A549 (cell line): ENCODE data around the gene MAB21L3. TPM values are rescaled to one million over a fixed set of nuclear protein-coding genes. Genes with fewer than 3 reads are reported as not detected.

Experiments
- ATAC-seq, 2 experiments: fragments of 200-7000 bp in 1 of 2; fragments of >200 bp in 1 of 2; cut with Nextera tagmentation in 1 of 2; cut with Tn5 transposase in 1 of 2; 3 replicates each; pipeline versions ENCODE4 v1.8.0 to v1.9.1; 2018 to 2020; ENCODE audit warnings: mild to moderate bottlenecking in 1 of 2, moderate library complexity in 1 of 2
- CTCF ChIA-PET: fragments of 300-600 bp; sonication (Branson Sonifier 250); formaldehyde crosslinking; extraction: SDS; loops from one replicate; lab custom pipeline; 2021; ENCODE audit warnings: antibody characterized with exemption, inconsistent platforms; lab: Yijun Ruan, JAX
- POLR2A ChIA-PET: fragments of 350-600 bp; formaldehyde crosslinking; extraction: SDS; loops from one replicate; lab custom pipeline; 2021; ENCODE audit warnings: antibody characterized with exemption, inconsistent platforms; lab: Yijun Ruan, JAX
- DNase-seq, 2 experiments: peaks; one replicate each; pipeline versions ENCODE4 v3.0.0 to v3.0.0-alpha.2; 2011 to 2016; ENCODE audit warnings: low read depth in 1 of 2, low spot score in 1 of 2
- FAIRE-seq: peaks from 2 replicates; lab custom pipeline; 2011; peaks lifted over from hg19 to GRCh38; lab: Jason Lieb, UNC
- H3K27ac ChIP-seq, 2 experiments: fragments of >200 bp; sonication (Bioruptor Twin); formaldehyde crosslinking; 3 replicates each; pipeline ENCODE4 v1.5.1; 2016 to 2017
- H3K4me1 ChIP-seq: fragments of >200 bp; sonication (Bioruptor Twin); formaldehyde crosslinking; 3 replicates; pipeline ENCODE4 v1.6.1; 2016
- H3K4me2 ChIP-seq: fragments of >200 bp; sonication (Bioruptor Twin); formaldehyde crosslinking; 3 replicates; pipeline ENCODE4 v1.6.1; 2016
- H3K4me3 ChIP-seq: fragments of >200 bp; sonication (Bioruptor Twin); formaldehyde crosslinking; 3 replicates; pipeline ENCODE4 v1.5.1; 2016
- H3K9me3 ChIP-seq: fragments of >200 bp; sonication (Bioruptor Twin); formaldehyde crosslinking; 3 replicates; pipeline ENCODE4 v1.6.1; 2016
- BCL3 ChIP-seq: fragments of >200 bp; sonication (Bioruptor Twin); formaldehyde crosslinking; IDR thresholded peaks from 3 replicates; pipeline ENCODE4 v1.6.1; 2016
- BHLHE40 ChIP-seq: IDR thresholded peaks from 2 replicates; pipeline ENCODE4 v1.6.1; 2012; ENCODE audit warnings: low read depth, low read length, inconsistent platforms
- CBX2 ChIP-seq: fragments of 200-600 bp; sonication (generic); IDR thresholded peaks from 2 replicates; pipeline ENCODE4 v1.6.1; 2016; ENCODE audit warnings: low read depth, mild to moderate bottlenecking, borderline replicate concordance
- CEBPB ChIP-seq, 2 experiments: fragments of >200 bp in 1 of 2; sonication (Bioruptor Twin) in 1 of 2; formaldehyde crosslinking in 1 of 2; IDR thresholded peaks; 2 replicates each; pipeline ENCODE4 v1.6.1; 2012 to 2016
- CHD2 ChIP-seq: fragments of 150-350 bp; IDR thresholded peaks from 2 replicates; pipeline ENCODE4 v1.6.1; 2014; ENCODE audit warnings: low read length; ENCODE audit not compliant: partially characterized antibody
- E2F6 ChIP-seq: IDR thresholded peaks from 2 replicates; pipeline ENCODE4 v1.6.1; 2012; ENCODE audit warnings: low read depth, borderline replicate concordance
- EHMT2 ChIP-seq: fragments of 200-600 bp; sonication (generic); IDR thresholded peaks from 2 replicates; pipeline ENCODE4 v1.6.1; 2016; ENCODE audit warnings: antibody characterized with exemption, low read depth, mild to moderate bottlenecking, moderate library complexity
- ESRRA ChIP-seq: fragments of 150-350 bp; IDR thresholded peaks from 2 replicates; pipeline ENCODE4 v1.6.1; 2014; ENCODE audit warnings: mild to moderate bottlenecking, low read length, borderline replicate concordance
- FOSB ChIP-seq: fragments of 250-450 bp; sonication (Bioruptor Pico); IDR thresholded peaks from 2 replicates; pipeline ENCODE4 v1.5.0; 2020; ENCODE audit warnings: mild to moderate bottlenecking, moderate library complexity
- FOXS1 ChIP-seq: fragments of 250-450 bp; sonication (Bioruptor Pico); IDR thresholded peaks from 2 replicates; pipeline ENCODE4 v1.5.0; 2020; ENCODE audit warnings: mild to moderate bottlenecking, moderate library complexity
- HDAC2 ChIP-seq: fragments of 200-600 bp; sonication (generic); IDR thresholded peaks from 2 replicates; pipeline ENCODE4 v1.6.1; 2016
- HES2 ChIP-seq: fragments of >200 bp; sonication (Bioruptor Twin); formaldehyde crosslinking; IDR thresholded peaks from 2 replicates; pipeline ENCODE4 v1.6.1; 2016
- HEYL ChIP-seq: fragments of 250-450 bp; sonication (Bioruptor Pico); IDR thresholded peaks from 2 replicates; pipeline ENCODE4 v1.8.0; 2021; ENCODE audit warnings: mild to moderate bottlenecking, moderate library complexity
- HMGXB4 ChIP-seq: fragments of 250-450 bp; sonication (Bioruptor Pico); IDR thresholded peaks from 2 replicates; pipeline ENCODE4 v1.5.0; 2021; ENCODE audit warnings: mild to moderate bottlenecking, moderate library complexity, borderline replicate concordance
- HOXA7 ChIP-seq: fragments of 250-450 bp; sonication (Bioruptor Pico); IDR thresholded peaks from 2 replicates; pipeline ENCODE4 v1.5.0; 2020; ENCODE audit warnings: mild to moderate bottlenecking, moderate library complexity
- JUN ChIP-seq, 2 experiments: fragments of >200 bp; sonication (Bioruptor Twin); formaldehyde crosslinking; IDR thresholded peaks; 2 replicates in 1 of 2; 3 replicates in 1 of 2; pipeline ENCODE4 v1.6.1; 2016 to 2017
- MAZ ChIP-seq: fragments of 150-350 bp; IDR thresholded peaks from 2 replicates; pipeline ENCODE4 v1.6.1; 2014; ENCODE audit warnings: antibody characterized with exemption, low read depth, low read length, borderline replicate concordance
- NR3C1 ChIP-seq: fragments of >200 bp; sonication (Bioruptor Twin); formaldehyde crosslinking; IDR thresholded peaks from 3 replicates; pipeline ENCODE4 v1.6.1; 2017
- RARB ChIP-seq: fragments of 250-450 bp; sonication (Bioruptor Pico); IDR thresholded peaks from 2 replicates; pipeline ENCODE4 v1.8.0; 2021; ENCODE audit warnings: mild to moderate bottlenecking, moderate library complexity
- RNF2 ChIP-seq: fragments of 200-600 bp; sonication (generic); IDR thresholded peaks from 2 replicates; pipeline ENCODE4 v1.6.1; 2016; ENCODE audit warnings: low read depth, mild to moderate bottlenecking, antibody characterized with exemption, moderate library complexity, borderline replicate concordance
- SMC3 ChIP-seq: fragments of >200 bp; sonication (Bioruptor Twin); formaldehyde crosslinking; IDR thresholded peaks from 3 replicates; pipeline ENCODE4 v1.6.1; 2018; ENCODE audit warnings: inconsistent platforms
- SREBF2 ChIP-seq: fragments of 450-650 bp; IDR thresholded peaks from 2 replicates; pipeline ENCODE4 v1.6.1; 2014; ENCODE audit warnings: mild to moderate bottlenecking, moderate library complexity
- USF2 ChIP-seq: fragments of 450-650 bp; IDR thresholded peaks from 2 replicates; pipeline ENCODE4 v1.6.1; 2014; ENCODE audit warnings: antibody characterized with exemption
- ZC3H11A ChIP-seq: fragments of 450-650 bp; IDR thresholded peaks from 2 replicates; pipeline ENCODE4 v1.6.1; 2014; ENCODE audit warnings: antibody characterized with exemption, mild to moderate bottlenecking
- ZNF302 ChIP-seq: fragments of 250-450 bp; sonication (Bioruptor Pico); IDR thresholded peaks from 2 replicates; pipeline ENCODE4 v1.9.0; 2021; ENCODE audit warnings: inconsistent platforms, mild to moderate bottlenecking, moderate library complexity
- WGBS: methylation state at CpG from one replicate; pipeline ENCODE4 v1.1.6; 2017; ENCODE audit errors: missing lambda C conversion rate; 5-methylcytosine and 5-hydroxymethylcytosine counted together
- polyA plus RNA-seq, 4 experiments: library from polyadenylated mRNA; depleted of rRNA in 3 of 4; stranded (reverse); fragments of >200 nt; fragmentation: RNase III in 1 of 4; extraction: RNeasy Plus Mini Kit Qiagen cat#74134 plus additional on column Dnase treatment in 1 of 4; gene quantifications; 2 replicates in 3 of 4; 3 replicates in 1 of 4; pipeline ENCODE4 v1.2.3, GENCODE V29; 2011 to 2017

Gene MAB21L3
- polyA plus RNA-seq, 2 of the 4 experiments (the other 2 are of a cell fraction): 0.03 to 0.09 TPM

- ATAC-seq (peak; percentile 78 to 89; a peak in 5 of 6 replicates), DNase-seq (peak in 1 of 2 experiments; percentile 45), FAIRE-seq (no peak)
- H3K27ac ChIP-seq: peak overlapping the region; percentile 38 to 56; a peak in 5 of 6 replicates
- POLR2A ChIA-PET: interaction anchor here (0.7 kb wide), 1 partner anchor 14 kb away, joined by 3 read pairs; no protein-coding TSS in a partner anchor
- no peak overlapping the region for H3K4me3 ChIP-seq
- WGBS: 30% methylated on average over 8 of the region's 8 CpGs
- H3K9me3 ChIP-seq: no peaks in the 10 kb centered on the region
- CTCF ChIA-PET: interaction anchor here (1.5 to 4.2 kb wide), 2 partner anchors 16 to 362 kb away, joined by 9 to 16 read pairs; no protein-coding TSS in a partner anchor
- TF ChIP-seq RNF2 (no peak), EHMT2 (no peak), HMGXB4 (no peak), ZNF302 (CRISPR knock-in tag) (no peak), HDAC2 (no peak), RARB (CRISPR knock-in tag) (no peak), BCL3 (no peak), CHD2 (no peak), BHLHE40 (no peak), HEYL (no peak), CBX2 (no peak), FOSB (CRISPR knock-in tag) (no peak), NR3C1 (no peak), USF2 (no peak), HOXA7 (CRISPR knock-in tag) (no peak), SMC3 (no peak), ESRRA (no peak)
- H3K4me2 ChIP-seq: peak overlapping the region; percentile 68
- peaks cover 22% of the 10 kb centered on the region for H3K4me1 ChIP-seq
Measured at GRCh38 chr1:116122955-116123757, 12.0 kb downstream of the MAB21L3 start.

- Histone ChIP-seq H3K27ac (peak overlapping the region; percentile 52 to 56; a peak in 3 of 6 replicates), H3K4me1 (peaks cover 22% of the 10 kb centered on the region), H3K9me3 (no peaks in the 10 kb centered on the region), H3K4me3 (no peak overlapping the region), H3K4me2 (peak overlapping the region; percentile 68; the same call in 1 of the 3 replicates)
- DNase-seq (no peak), ATAC-seq (no peak), FAIRE-seq (no peak)
- no peak for TF ChIP-seq HES2
- TF ChIP-seq JUN (IDR thresholded peaks at IDR 0.05): no peak
- TF ChIP-seq HDAC2: no peak
- no peak for TF ChIP-seq FOXS1 (CRISPR knock-in tag)
- no peak for TF ChIP-seq ZC3H11A
- TF ChIP-seq MAZ: no peak
- no peak for TF ChIP-seq CEBPB (IDR thresholded peaks at IDR 0.05)
- no peak for TF ChIP-seq SREBF2
- no peak for TF ChIP-seq E2F6
- POLR2A ChIA-PET: interaction anchor here (0.7 kb wide), 1 partner anchor 15 kb away, joined by 3 read pairs; no protein-coding TSS in a partner anchor
- 87% methylated on average over 12 of the region's 14 CpGs for WGBS
- CTCF ChIA-PET: interaction anchor here (2.6 to 4.2 kb wide), 2 partner anchors 15 to 361 kb away, joined by 16 read pairs; no protein-coding TSS in a partner anchor
Measured at GRCh38 chr1:116123837-116124533, 12.8 kb downstream of the MAB21L3 start.
